HCEC 1CT (cell line): ENCODE data around the gene CDH8.
"Not testable (repeated sequence)": the region's sequence is repeated elsewhere in the genome, so short reads cannot be mapped to it uniquely, and the experiment has no call there.

ENCODE experiments used
- DNase-seq: peaks from one replicate; pipeline ENCODE4 v3.0.0-alpha.2; 2017

The CDH8 gene

GRCh38 chr16:61926766-61927165, 109.5 kb downstream of the CDH8 start:
- no peak for DNase-seq

GRCh38 chr16:61923629-61924028, 112.6 kb downstream of the CDH8 start:
- no peak for DNase-seq

DNA sequence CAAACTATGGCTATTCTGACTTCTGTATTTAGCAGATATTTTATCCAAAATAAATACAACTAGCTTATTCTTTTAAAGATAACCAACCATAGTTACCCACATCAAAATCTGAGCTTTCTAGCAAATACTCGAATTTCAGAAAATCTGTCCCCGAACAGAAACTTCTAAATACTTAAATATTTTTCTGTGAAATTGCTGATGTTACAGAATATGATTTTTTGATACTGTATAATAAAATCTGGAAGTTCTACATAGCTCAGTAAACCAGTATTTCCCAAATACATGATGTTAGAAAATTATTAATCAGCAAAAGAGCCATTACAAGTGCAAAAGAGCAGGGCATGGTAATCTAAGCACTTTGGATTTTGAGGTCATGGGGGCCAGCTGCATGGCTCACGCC, 114.9 kb downstream of the CDH8 start:
- DNase-seq = no peak

- DNase-seq = not testable (repeated sequence)
Measured at GRCh38 chr16:61917865-61918826, 118.1 kb downstream of the CDH8 start.

- DNase-seq = no peak
Measured at GRCh38 chr16:61915569-61915968, 120.7 kb downstream of the CDH8 start.

DNA sequence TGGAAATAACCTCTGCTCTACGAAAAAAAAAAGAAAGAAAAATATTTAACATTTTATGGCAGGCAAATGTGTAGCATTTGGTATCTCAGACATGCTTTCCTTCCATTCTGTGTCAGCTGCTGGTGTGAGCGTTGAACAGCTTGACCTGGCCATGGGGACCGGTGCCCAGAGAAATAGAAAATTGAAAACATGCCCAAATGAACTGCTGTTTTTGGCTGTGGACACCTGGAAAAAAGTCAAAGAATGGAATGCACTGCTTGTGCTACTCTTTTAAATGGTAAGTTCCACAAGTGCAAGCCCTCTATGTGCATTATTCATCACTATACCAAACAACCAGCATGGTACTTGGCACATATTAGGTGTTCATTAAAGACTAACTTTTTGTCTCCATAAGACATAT, 127.2 kb downstream of the CDH8 start:
- no peak for DNase-seq

- DNase-seq = no peak
Measured at GRCh38 chr16:61908426-61908825, 127.8 kb downstream of the CDH8 start.

- DNase-seq = no peak
Measured at GRCh38 chr16:61901689-61902088, 134.5 kb downstream of the CDH8 start.

- no peak for DNase-seq
Measured at GRCh38 chr16:61900482-61900881, 135.8 kb downstream of the CDH8 start.

- no peak for DNase-seq
Measured at GRCh38 chr16:61897657-61898056, 138.6 kb downstream of the CDH8 start.

GRCh38 chr16:61892531-61892930, 143.7 kb downstream of the CDH8 start:
- DNase-seq = no peak

GRCh38 chr16:61891460-61891859, 144.8 kb downstream of the CDH8 start:
- DNase-seq = no peak

GRCh38 chr16:61890386-61890785, 145.9 kb downstream of the CDH8 start:
- DNase-seq = no peak

DNA sequence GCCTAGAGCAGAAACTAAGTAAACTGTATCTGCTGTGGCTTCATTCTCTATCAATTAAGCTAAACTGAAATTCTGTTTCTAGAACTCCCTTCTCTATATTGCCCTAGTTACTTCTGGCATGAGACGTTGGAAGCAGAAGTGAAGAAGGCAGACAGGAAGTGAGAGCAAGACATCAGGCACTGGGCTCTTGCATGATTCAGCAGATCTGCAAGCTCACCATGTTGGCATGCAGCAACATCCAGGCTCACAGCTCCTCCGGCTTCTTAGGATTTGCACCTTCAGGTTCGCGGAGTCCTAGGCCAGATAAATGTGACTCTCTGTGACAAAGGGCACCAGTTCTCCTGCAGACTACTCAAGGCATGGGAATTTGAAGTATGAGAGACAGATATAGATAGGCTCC, 148.3 kb downstream of the CDH8 start:
- no peak for DNase-seq

DNA sequence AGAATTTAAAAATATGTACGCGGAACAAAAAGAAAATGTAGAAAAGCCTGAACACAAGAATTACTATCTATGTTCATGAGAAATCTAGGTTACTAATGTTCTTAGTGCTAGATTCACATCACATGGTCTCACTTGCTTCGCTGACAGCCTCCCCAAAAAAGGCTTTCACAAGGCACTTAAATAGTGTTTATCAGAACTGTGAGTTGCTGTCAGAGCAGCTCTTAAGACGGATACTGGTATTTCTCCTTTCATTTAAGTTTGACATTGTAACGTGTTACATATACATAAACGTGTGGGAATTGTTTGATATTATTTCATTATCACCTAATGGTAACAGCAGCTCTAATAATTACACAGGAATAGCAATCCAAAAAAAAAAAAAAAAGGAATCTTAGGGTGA, 150.9 kb downstream of the CDH8 start:
- DNase-seq = no peak

DNA sequence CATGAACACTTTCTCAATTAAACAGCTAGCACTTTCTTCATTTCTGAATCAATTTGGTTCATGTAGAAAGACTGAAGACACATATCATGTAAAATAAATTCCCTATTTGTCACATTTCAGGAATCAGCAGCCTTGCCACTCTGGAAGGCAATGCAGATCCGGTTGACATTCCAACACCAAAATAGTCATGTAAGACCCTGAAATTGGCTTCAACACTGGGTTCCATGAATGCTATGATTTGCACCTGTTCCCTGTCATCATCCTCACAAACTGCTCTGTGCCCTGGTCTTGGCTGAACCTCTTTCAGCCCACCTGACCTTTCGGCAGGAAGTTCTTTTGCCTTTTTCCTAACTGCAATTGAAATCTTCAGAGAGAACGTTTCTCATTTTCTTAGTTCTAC, 156.9 kb downstream of the CDH8 start:
- no peak for DNase-seq

DNA sequence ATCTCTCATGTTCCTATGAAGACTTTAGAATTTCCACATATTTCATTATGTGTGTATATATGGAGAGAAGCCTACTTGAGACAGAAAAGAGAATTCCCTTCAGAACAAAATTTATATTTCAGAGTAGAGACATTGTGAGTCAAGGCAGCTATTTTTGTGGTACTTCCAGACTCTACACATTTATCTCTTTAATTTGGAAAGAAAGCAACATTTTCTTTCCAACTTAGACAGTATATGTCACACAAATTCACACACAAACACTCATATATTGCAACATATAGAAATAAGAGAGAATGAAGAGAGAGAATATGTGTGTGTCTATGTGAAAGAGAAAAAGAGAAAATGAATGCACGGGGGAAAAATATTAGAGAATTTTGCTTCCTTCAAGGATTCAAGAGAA, 158.8 kb downstream of the CDH8 start:
- DNase-seq = no peak

GRCh38 chr16:61872778-61873119, 163.5 kb downstream of the CDH8 start:
- DNase-seq = no peak

DNA sequence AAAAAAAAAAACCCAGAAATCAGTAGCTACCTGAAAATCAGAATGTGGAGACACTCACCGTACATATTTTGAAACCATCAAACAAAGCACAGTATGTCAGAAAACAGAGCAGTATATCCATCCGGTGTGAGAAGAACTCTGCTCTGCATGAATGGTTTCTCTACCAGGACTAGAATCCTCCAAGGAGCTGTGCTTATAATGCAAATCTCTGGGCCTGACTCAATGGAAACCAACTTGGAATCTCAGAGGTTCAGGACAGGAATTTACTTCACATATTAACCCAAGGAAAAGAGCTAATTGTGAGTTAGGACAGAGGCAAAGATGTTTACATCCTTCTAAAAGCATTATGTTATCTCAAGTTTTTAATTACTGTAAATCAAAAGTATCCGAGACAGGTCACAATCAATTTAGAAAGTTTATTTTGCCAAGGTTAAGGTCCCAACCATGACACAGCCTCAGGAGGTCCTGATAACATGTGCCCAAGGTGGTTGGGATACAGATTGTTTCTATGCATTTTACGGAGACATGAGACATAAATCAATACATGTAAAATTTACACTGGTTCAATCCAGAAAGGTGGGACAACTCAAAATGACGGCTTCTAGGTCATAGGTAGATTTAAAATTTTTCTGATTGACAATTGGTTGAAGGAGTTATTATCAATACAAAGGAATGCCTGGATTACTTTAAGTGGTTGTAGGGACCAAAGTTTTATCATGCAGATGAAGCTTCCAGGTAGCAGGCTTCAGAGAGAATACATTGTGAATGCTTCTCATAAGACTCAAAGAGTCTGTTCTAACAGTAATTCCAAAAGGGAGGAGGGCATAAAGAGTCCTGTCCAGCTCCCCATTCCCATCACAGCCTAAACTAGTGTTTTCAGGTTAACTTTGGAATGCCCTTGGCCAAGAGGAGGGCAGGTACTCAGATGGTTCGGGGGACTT, 164.1 kb downstream of the CDH8 start:
- DNase-seq = no peak

DNA sequence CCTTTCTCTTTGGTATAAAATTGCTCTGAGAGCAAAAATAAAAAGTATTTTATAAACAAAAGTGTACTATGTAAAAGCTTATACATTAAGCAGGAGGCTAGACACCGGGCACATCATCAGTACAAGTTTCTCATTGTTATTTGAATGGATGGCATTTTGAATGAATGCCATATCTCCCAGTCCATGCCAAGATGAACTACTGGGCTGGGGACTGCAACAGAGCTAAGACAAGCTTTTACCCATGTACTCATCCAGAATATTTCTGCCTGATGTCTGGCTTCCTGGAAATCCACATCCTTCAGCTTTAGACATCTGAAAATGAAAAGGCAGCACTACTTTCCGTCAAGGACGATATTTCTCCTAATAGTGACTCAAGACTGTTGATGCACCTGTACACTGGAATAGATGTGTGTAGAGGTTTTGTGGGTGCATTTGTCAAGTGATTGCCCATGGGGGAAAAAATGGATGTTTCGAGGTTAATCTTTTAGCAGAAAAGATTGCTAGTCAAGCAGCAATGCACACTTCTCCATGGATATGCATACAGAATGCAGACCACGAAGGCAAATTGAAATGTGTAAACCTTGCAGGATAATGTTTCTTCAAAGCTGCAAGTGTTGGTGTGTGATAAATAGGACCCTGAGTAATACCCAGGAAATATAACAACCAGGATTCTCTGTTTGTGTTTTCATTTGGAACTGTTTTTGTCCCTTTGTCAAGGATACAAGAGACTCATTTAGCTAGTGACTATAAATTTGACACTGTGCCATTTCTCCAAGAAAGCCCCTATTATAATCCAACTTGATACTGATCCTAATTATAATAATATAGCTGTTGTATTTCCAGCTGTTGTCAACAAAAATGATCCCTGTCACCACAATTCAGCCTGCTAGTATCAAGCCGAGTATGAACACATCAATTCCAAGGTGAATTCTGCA, 173.8 kb downstream of the CDH8 start:
- DNase-seq = no peak

- DNase-seq = no peak
Measured at GRCh38 chr16:61858988-61859387, 177.2 kb downstream of the CDH8 start.

DNA sequence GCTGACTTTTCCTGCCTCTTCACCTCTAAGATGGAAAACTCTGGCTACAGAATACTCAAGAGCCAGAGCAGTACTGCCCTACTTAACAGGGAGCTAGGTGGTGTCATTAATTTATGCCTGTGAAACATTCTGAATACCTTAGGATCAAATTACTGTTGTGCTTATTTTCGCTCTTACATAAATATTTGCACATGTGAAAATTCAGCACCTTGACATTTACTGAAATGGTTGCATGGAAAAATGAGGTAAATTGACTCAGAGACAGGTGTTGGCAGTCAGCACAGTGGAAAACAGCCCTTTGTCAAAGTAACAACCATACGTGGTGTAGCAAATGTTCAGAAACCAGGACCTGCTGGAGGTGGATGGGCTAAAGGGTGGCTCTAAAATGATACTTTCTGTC, 193.6 kb downstream of the CDH8 start:
- DNase-seq = no peak
